Measurements from ENCODE around the gene PSMB3.

Gene PSMB3

DNA sequence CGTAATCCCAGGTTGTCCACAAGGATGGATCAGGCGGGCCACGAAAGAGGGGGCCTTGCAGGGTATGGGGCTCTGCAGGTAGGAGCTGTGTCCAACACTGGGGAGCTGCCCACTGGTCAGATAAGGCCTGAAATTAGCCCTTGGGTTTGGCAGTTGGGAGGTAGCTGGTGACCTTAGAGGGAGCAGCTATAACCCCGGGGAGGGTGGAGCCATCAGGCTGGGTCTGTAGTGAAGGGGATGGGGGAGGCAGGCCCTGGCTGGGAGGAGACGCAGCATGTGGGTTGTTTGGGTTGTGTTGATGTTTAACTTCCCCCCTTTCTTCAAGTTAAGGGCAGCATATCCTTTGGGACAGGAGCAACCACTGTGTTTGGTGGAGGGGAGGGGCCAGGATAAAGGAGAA is 41.6 kb upstream of the PSMB3 start:
- Histone ChIP-seq H3K79me2 (ENCODE audit: insufficient read depth, low read depth) (peaks cover 29% of the 10 kb centered on the region), H3K4me1 (ENCODE audit: low read depth, poor library complexity, severe bottlenecking) (peaks cover 11% of the 10 kb centered on the region), H3K9ac (no peak overlapping the region), H3K4me2 (no peak overlapping the region), H3K36me3 (ENCODE audit: insufficient read depth) (no peaks in the 10 kb centered on the region; the same call in 1 of the 2 replicates), H3K4me3 (IDR thresholded peaks at IDR 0.05; ENCODE audit: insufficient read depth, low read depth, low read length) (no peak overlapping the region), H3K27ac (no peak overlapping the region), H3K27me3 (ENCODE audit: insufficient read depth, low read depth) (no peaks in the 10 kb centered on the region), H4K20me1 (ENCODE audit: insufficient read depth) (no peaks in the 10 kb centered on the region), H2AFZ (ENCODE audit: low read depth) (no peak overlapping the region)
- TF ChIP-seq, protein P1, sequence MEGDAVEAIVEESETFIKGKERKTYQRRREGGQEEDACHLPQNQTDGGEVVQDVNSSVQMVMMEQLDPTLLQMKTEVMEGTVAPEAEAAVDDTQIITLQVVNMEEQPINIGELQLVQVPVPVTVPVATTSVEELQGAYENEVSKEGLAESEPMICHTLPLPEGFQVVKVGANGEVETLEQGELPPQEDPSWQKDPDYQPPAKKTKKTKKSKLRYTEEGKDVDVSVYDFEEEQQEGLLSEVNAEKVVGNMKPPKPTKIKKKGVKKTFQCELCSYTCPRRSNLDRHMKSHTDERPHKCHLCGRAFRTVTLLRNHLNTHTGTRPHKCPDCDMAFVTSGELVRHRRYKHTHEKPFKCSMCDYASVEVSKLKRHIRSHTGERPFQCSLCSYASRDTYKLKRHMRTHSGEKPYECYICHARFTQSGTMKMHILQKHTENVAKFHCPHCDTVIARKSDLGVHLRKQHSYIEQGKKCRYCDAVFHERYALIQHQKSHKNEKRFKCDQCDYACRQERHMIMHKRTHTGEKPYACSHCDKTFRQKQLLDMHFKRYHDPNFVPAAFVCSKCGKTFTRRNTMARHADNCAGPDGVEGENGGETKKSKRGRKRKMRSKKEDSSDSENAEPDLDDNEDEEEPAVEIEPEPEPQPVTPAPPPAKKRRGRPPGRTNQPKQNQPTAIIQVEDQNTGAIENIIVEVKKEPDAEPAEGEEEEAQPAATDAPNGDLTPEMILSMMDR (conservative IDR thresholded peaks at IDR 0.05; ENCODE audit: low read depth, low read length) = no peak

DNA sequence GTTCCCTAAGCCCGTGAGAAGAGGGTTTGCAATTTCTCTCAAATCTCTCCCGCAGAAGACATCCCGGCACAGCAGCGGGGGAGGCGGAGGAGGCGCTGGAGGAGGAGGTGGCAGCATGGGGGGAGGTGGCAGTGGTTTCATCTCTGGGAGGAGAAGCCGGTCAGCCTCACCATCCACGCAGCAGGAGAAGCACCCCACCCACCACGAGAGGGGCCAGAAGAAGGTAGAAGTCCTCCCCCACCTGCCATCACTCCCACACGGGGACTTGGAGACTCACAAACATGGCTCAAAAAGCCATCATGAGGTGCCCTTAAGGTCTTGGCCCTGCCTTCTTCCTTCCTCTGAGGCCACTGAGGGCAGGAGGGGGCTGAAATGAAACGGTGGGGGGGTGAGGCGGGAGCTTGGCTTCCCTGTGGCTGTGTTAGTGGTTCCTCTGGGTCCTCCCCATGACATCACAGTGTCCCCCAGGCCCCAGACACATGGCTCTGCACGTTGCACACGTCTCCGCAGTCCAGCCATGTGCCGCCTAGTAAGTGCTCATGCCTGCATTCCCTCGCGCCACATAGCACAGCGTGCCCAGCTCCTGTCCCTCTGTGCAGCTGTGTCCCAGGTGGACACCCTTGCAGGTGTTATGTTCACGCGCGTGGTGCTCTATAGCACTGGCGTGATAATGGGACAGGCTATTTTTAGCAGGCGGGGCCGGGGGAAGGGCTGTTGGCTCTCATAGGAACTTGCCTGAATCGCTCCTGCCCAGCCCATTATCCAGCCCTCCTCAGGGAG is 40.6 kb upstream of the PSMB3 start:
- H3K4me2 ChIP-seq = no peak overlapping the region

DNA sequence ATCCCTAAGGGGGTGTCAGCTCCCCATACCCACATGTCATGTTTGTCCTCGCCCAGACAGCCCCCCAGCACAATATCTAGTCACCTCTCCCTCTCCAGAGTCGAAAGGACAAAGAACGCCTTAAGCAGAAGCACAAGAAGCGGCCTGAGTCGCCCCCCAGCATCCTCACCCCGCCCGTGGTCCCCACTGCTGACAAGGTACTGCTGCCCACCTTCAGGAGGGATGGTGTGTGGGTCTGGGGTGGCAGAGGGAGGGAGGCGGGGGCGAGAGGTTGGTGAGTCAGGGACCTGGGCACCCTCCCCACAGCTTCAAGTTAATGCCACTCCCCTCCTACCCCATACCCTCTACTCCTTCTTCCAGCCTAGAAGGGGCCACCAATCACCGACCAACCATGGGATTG is 39.9 kb upstream of the PSMB3 start:
- Histone ChIP-seq H2AFZ (ENCODE audit: low read depth) (no peak overlapping the region), H3K27me3 (ENCODE audit: insufficient read depth, low read depth) (no peaks in the 10 kb centered on the region), H4K20me1 (ENCODE audit: insufficient read depth) (no peaks in the 10 kb centered on the region), H3K4me3 (IDR thresholded peaks at IDR 0.05; ENCODE audit: insufficient read depth, low read depth, low read length) (no peak overlapping the region), H3K36me3 (ENCODE audit: insufficient read depth) (no peaks in the 10 kb centered on the region; the same call in 1 of the 2 replicates), H3K27ac (no peak overlapping the region), H3K4me2 (no peak overlapping the region), H3K4me1 (ENCODE audit: low read depth, poor library complexity, severe bottlenecking) (no peaks in the 10 kb centered on the region), H3K79me2 (ENCODE audit: insufficient read depth, low read depth) (peaks cover 13% of the 10 kb centered on the region; the same call in 1 of the 2 replicates), H3K9ac (no peak overlapping the region)
- TF ChIP-seq, protein P1 (conservative IDR thresholded peaks at IDR 0.05; ENCODE audit: low read depth, low read length) = no peak

More for the DNA sequence above, 40.6 kb upstream of the PSMB3 start:
- TF ChIP-seq, protein P1 (conservative IDR thresholded peaks at IDR 0.05; ENCODE audit: low read depth, low read length) = no peak
- no peak overlapping the region for H3K4me3 ChIP-seq (IDR thresholded peaks at IDR 0.05; ENCODE audit: insufficient read depth, low read depth, low read length)
- H3K27me3 ChIP-seq (ENCODE audit: insufficient read depth, low read depth) = no peaks in the 10 kb centered on the region
- peaks cover 4% of the 10 kb centered on the region for H3K4me1 ChIP-seq (ENCODE audit: low read depth, poor library complexity, severe bottlenecking)
- H4K20me1 ChIP-seq (ENCODE audit: insufficient read depth) = no peaks in the 10 kb centered on the region
- no peaks in the 10 kb centered on the region; the same call in 1 of the 2 replicates for H3K36me3 ChIP-seq (ENCODE audit: insufficient read depth)
- H2AFZ ChIP-seq (ENCODE audit: low read depth) = no peak overlapping the region
- no peak overlapping the region for H3K27ac ChIP-seq
- no peak overlapping the region for H3K9ac ChIP-seq
- H3K79me2 ChIP-seq (ENCODE audit: insufficient read depth, low read depth) = peaks cover 19% of the 10 kb centered on the region; the same call in 1 of the 2 replicates

DNA sequence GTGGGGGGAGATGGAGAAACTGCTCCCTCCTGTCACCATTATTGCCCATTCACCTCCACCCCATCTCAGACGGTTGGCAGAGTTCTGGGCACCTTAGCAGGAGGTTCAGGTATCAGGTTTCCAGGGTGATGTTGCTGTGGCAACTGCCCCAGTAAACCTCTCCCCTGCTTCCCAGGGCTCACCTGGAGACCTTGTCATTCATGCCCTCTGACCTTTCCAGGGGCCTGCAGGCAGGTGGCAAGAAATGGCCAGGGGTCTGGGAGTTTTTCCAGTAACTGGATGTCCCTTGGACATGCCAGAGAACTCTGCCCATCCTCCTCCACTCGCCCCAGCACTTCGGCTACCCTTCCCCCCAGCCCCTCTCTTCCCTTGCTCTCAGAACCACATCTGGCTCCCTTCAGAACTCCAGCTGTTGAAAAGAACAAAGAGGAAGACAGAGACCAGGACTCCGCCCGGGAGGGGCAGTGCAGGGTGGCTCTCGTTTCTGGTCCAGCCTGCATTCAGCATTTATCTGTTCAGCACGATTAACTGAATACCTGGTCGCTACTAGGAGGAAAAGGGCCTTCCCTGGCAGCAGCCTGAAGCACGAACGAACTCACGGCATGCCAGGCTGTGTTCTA is 39.0 kb upstream of the PSMB3 start:
- no peak overlapping the region for H3K4me3 ChIP-seq (IDR thresholded peaks at IDR 0.05; ENCODE audit: insufficient read depth, low read depth, low read length)
- no peaks in the 10 kb centered on the region for H3K27me3 ChIP-seq (ENCODE audit: insufficient read depth, low read depth)
- no peak overlapping the region for H3K27ac ChIP-seq
- H4K20me1 ChIP-seq (ENCODE audit: insufficient read depth) = no peaks in the 10 kb centered on the region
- H2AFZ ChIP-seq (ENCODE audit: low read depth) = no peak overlapping the region
- TF ChIP-seq, protein P1 (conservative IDR thresholded peaks at IDR 0.05; ENCODE audit: low read depth, low read length) = no peak
- H3K79me2 ChIP-seq (ENCODE audit: insufficient read depth, low read depth) = 0 out of 2 replicates have a peak, but pooled peaks cover 8% of the 10 kb centered on the region
- no peak overlapping the region for H3K4me2 ChIP-seq
- no peaks in the 10 kb centered on the region for H3K4me1 ChIP-seq (ENCODE audit: low read depth, poor library complexity, severe bottlenecking)
- H3K9ac ChIP-seq = no peak overlapping the region
- no peaks in the 10 kb centered on the region for H3K36me3 ChIP-seq (ENCODE audit: insufficient read depth)
